NCI-H82 (cell line): Measurements from ENCODE around the gene CACNA1C.

ENCODE experiments used
- DNase-seq: peaks from one replicate; lab custom pipeline; 2025; lab: John Stamatoyannopoulos, UW

CACNA1C gene

GRCh38 chr12:2645460-2645859 is 592.7 kb downstream of the CACNA1C start:
- no peak for DNase-seq

GRCh38 chr12:2646341-2646740 is 593.6 kb downstream of the CACNA1C start:
- DNase-seq: no peak

- DNase-seq: no peak
Observed at GRCh38 chr12:2647186-2647585, 594.4 kb downstream of the CACNA1C start.

- no peak for DNase-seq
Observed at GRCh38 chr12:2648406-2648805, 595.6 kb downstream of the CACNA1C start.

DNA sequence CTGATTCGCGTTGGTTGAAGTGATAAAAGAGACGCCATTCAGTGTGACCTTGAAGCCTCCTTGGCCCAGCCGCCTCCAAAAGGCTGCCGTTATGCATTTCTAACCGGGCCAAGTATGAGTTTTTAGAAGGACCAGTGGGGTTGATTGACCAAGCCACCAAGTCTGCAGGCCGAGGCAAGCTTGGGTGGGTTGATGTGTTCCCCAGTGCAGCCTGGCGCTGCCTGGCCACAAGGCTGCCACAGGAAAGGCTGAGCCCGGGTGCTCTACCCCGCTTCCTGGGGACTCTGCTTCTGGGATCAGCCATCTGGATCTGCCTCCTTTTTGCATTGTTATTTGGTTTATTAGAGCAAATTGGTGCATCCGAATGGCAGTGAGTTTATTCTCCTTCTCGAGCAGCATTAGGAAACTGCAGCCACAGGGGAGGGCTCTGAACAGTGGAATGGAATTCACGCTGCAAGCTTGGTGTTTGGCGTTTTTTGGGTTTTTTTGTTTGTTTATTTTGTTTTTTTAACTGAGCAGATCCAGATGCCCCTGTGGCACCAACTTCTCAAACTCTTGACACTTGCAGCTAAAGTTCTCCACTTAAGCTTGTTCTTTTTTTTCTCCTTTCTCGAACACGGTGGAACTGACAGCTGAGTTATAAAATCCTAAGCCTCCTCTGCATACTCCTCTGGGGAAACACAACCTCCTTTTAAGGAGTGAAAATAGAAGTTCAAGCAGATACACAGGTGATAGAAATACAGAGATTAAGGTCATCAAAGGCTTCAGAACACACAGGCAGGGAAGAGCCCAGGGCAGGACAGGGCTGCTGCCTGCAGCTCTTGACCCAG is 596.6 kb downstream of the CACNA1C start:
- DNase-seq: no peak

- DNase-seq: no peak
Observed at GRCh38 chr12:2650261-2651067, 597.7 kb downstream of the CACNA1C start.

- DNase-seq: no peak
Observed at GRCh38 chr12:2651068-2651965, 598.5 kb downstream of the CACNA1C start.

DNA sequence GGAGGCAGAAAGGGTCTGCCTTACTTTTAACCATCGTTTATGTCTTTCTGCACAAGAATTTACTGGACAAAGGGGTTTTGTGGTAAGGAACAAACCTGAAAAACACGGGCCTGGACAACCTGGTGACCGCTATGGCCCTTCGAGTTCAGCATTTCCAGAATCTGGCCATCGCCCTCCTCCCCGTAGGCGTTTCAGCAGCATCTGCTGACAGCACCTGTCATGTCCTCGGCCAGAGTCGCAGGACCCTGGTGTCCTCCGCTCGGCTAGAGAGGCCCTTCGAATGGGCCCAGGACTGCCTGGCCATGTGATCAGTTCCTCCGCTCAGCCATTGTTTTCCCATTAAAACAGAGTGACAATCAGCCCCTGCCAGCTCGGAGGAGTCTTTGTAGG is 599.2 kb downstream of the CACNA1C start:
- no peak for DNase-seq

- no peak for DNase-seq
Observed at GRCh38 chr12:2652401-2653081, 599.8 kb downstream of the CACNA1C start.

- no peak for DNase-seq
Observed at GRCh38 chr12:2653461-2653965, 600.7 kb downstream of the CACNA1C start.

DNA sequence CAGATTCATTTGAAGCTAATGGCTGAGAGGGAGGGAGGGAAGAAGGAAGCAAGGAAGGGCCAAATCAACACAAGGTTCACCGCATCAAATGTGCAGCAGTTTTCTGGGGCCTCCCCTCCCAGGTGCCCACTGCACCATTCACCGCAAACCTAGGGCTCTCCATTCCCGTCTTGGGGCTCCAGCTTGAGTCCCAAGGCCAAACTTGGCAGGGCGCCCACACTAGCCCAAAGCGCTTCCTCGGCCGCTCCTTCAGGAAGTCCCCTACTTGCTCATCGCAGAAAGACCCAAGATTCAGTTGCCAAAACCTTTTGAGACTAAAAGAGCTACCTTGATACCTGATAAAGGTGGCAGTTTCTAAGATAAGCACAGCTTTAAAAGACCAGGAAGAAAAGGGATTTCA is 601.5 kb downstream of the CACNA1C start:
- DNase-seq: no peak

DNA sequence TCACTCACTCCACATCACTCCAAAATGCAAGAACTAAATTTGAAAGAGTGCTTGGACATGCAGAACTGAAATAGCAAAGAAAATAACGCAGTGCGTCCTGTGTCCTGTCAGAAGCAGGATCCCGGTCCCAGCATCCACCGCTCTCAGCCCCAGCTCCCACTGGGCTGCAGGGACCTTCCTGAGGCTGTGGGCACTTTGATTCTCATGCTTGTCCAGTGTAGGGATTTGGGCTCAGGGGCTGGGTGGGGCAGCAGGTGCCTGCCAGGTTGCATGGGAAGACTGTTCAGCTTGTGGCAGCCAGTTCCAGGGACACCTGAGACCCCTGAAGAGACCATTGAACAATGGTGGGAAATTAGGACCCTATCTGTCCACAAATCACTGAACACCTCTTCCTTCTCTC is 602.0 kb downstream of the CACNA1C start:
- DNase-seq: no peak

DNA sequence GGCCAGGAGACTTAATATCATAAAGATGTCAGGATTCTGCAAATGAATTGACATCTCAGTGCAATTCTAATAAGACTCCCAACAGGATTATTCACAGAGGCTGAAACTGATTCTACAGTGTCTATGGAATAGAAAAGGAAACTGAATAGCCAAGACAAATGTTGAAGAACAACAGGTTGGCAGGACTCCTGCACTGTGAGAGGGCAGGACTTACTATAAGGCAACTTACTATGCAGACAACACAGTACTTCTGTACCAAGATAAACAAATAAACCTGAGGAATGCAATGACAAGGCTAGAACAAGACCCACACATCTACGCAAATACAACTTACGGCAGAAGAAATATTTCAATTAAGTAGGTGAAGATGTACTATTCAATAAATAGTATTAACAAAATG is 609.7 kb downstream of the CACNA1C start:
- DNase-seq: no peak

DNA sequence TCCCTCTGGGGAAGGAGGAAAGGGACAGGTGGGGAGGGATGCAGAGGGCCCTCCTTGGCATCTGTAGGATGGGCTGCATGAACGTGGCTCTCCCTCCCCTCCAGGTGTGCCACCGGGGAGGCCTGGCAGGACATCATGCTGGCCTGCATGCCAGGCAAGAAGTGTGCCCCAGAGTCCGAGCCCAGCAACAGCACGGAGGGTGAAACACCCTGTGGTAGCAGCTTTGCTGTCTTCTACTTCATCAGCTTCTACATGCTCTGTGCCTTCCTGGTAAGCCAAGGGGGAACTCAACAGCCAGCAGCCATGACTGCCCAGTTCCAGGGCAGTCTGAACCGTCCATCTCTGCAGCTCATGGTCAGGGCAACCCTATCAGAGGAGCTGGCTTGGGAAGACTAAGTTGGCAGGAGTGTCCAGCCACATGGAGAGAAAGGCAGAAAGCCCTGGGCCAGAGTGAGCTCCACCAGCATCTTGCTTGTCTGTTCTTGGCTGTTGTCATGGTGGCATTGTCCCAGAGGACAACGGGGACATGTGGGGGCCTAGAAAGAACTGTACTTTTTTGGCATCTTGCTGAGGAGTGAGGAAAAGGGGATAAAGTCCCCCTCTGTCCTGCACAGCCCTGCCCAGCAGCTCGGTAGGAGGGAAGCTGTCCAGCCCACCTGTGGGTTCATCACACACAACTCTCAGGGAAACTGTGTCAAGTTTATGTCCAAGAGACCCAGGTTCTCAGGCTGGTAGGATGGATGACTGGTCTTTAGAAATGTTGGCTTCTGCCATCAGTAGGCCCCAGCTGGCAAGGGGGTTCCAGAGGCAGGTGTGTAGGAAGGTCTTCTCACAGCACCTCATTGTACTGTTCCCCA is 612.2 kb downstream of the CACNA1C start:
- DNase-seq: no peak

DNA sequence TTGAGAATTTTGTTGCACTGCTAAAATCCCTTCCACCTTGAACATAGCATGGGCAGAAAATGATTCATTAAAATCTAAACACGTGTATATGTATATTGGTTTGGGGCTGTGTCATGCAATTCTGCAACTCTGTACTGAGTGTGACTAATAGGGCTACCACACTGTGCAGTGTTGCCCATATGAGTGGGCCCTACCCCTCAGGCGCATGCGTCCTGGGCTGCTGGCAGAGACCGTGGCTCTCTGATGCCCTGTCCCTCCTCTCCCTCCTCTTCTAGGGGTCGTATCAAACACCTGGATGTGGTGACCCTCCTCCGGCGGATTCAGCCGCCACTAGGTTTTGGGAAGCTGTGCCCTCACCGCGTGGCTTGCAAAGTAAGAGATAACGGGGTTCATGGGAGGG is 613.6 kb downstream of the CACNA1C start:
- DNase-seq: no peak

- no peak for DNase-seq
Observed at GRCh38 chr12:2666846-2667245, 614.1 kb downstream of the CACNA1C start.

- no peak for DNase-seq
Observed at GRCh38 chr12:2667716-2668440, 615.1 kb downstream of the CACNA1C start.

- DNase-seq: no peak
Observed at GRCh38 chr12:2668816-2669215, 616.0 kb downstream of the CACNA1C start.

DNA sequence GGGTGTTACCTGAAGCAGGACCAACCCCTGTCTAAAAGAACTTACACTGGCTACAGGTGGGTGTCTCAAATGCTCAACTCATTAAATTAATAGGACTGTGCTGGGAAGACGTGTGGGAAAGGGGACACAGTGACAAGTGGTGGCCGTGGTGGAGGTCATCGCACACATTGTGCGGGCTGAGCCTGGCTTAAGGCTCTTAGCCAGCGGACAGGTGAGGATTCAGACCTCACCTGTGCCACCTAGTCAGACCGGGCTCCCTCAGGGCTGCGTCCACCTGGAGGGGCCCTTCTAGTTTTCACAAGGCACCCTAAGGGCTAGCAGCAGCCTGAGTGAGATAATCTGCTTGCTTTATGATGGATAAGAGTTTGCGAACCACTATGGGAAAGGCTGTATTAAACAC is 616.8 kb downstream of the CACNA1C start:
- no peak for DNase-seq

DNA sequence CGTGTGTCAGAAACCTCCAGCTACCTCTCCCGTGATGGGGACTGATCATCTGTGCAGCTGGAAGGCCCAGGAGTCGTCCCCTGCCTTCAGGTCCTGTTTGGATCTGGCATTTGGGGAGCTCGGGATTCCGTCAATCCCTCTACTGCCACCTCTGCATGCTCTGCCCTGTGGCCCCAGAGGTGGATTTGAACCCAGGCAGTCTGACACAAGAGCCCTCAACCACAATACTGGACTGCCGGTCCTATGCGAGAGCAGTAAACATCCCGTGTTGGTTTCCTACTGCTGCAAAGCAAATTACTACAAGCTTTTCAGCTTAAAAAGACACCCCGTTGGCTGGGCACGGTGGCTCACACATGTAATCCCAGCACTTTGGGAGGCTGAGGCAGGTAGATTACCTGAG is 620.1 kb downstream of the CACNA1C start:
- DNase-seq: no peak
